Testis (tissue), 2 donors: ENCODE results near the gene RUNDC3A.

ENCODE experiments used
- CTCF ChIP-seq, 3 experiments: fragments of 450-650 bp in 2 of 3; fragments of 200-600 bp in 1 of 3; sonication (generic) in 1 of 3; IDR thresholded peaks; one replicate each; pipeline ENCODE4 v1.5.1; 2016 to 2019; ENCODE audit warnings: antibody characterized with exemption in 3 of 3, mild to moderate bottlenecking in 2 of 3, moderate library complexity in 1 of 3
- POLR2A ChIP-seq: fragments of 450-650 bp; IDR thresholded peaks from one replicate; pipeline ENCODE4 v1.6.1; 2017; ENCODE audit warnings: antibody characterized with exemption, mild to moderate bottlenecking, moderate library complexity

GRCh38 chr17:44335564-44335963, 27.2 kb downstream of the RUNDC3A start:
- TF ChIP-seq CTCF (IDR thresholded peaks at IDR 0.05) (no peak), POLR2A (no peak)
